Measurements from ENCODE around the gene CACNA1S. TPM values are rescaled to one million over a fixed set of nuclear protein-coding genes. Genes with fewer than 3 reads are reported as not detected.

The CACNA1S gene
- total RNA-seq (2022; extraction: Qiagen RNA extraction; ENCODE audit: low read depth): not detected in 5 replicates

GRCh38 chr1:201112173-201112731, at the start of gene CACNA1S:
Gene CACNA1S, minus strand, starts transcription at chr1:201112426. Its CDS starts 87 bp downstream, at chr1:201112339.

GRCh38 chr1:201154389-201155165, 42.4 kb upstream of the CACNA1S start, which contains the start of gene TMEM9:
Gene TMEM9, minus strand, starts transcription at chr1:201154474. Its CDS starts 551 bp downstream, at chr1:201153923.

GRCh38 chr1:201126832-201127754, 14.9 kb upstream of the CACNA1S start, which contains the start of gene ASCL5:
Gene ASCL5, minus strand, starts transcription at chr1:201127184. Its CDS starts 11,812 bp downstream, at chr1:201115372.

GRCh38 chr1:201023517-201023902, 88.7 kb downstream of the CACNA1S start, which contains the start of gene KIF21B:
Gene KIF21B, minus strand, starts transcription at chr1:201023714. Its CDS starts 331 bp downstream, at chr1:201023383.

Other genes starting within 250 kb of the CACNA1S start
- not detected in 5 replicates for gene GPR25, start 239.4 kb downstream of the CACNA1S start, total RNA-seq (2022; extraction: Qiagen RNA extraction; ENCODE audit: low read depth)
- gene INAVA, start 217.5 kb downstream of the CACNA1S start, total RNA-seq (2022; extraction: Qiagen RNA extraction; ENCODE audit: low read depth): 29.7 to 46.4 TPM (median 37.9 TPM) in 5 replicates
- 1.6 to 3.5 TPM (median 2.6 TPM) in 5 replicates for gene KIF21B, start 88.7 kb downstream of the CACNA1S start, total RNA-seq (2022; extraction: Qiagen RNA extraction; ENCODE audit: low read depth)
- 0.15 to 0.20 TPM in 2 of 5 replicates, not detected in the others for gene ASCL5, start 14.8 kb upstream of the CACNA1S start, total RNA-seq (2022; extraction: Qiagen RNA extraction; ENCODE audit: low read depth)
- 79.8 to 94.6 TPM (median 86.7 TPM) in 5 replicates for gene TMEM9, start 42.0 kb upstream of the CACNA1S start, total RNA-seq (2022; extraction: Qiagen RNA extraction; ENCODE audit: low read depth)
- 0.69 to 1.1 TPM (median 0.78 TPM) in 5 replicates for gene IGFN1, start 78.4 kb upstream of the CACNA1S start, total RNA-seq (2022; extraction: Qiagen RNA extraction; ENCODE audit: low read depth)
- gene PKP1, start 171.1 kb upstream of the CACNA1S start, total RNA-seq (2022; extraction: Qiagen RNA extraction; ENCODE audit: low read depth): 0.02 to 0.08 TPM (median 0.05 TPM) in 5 replicates